Hematopoietic multipotent progenitor cell (in vitro differentiated cells): ENCODE measurements around the gene METTL13. TPM values are rescaled to one million over a fixed set of nuclear protein-coding genes. Genes with fewer than 3 reads are reported as not detected.
"Not testable (repeated sequence)": the region's sequence is repeated elsewhere in the genome, so short reads cannot be mapped to it uniquely, and the experiment has no call there.

Experiments
- DNase-seq, 3 donors: peaks; one replicate each; pipeline ENCODE4 v3.0.0-alpha.2; 2011 to 2015; ENCODE audit warnings: low read depth in 2 of 3, low spot score in 2 of 3
- total RNA-seq: library from RNA; depleted of rRNA; stranded (reverse); fragments of >200 nt; gene quantifications from one replicate; pipeline ENCODE4 v1.2.3, GENCODE V29; 2012

Gene METTL13
- total RNA-seq, 1 donor: 33.1 TPM

GRCh38 chr1:171762143-171762563 lies 19.3 kb upstream of the METTL13 start:
- no peak for DNase-seq

DNA sequence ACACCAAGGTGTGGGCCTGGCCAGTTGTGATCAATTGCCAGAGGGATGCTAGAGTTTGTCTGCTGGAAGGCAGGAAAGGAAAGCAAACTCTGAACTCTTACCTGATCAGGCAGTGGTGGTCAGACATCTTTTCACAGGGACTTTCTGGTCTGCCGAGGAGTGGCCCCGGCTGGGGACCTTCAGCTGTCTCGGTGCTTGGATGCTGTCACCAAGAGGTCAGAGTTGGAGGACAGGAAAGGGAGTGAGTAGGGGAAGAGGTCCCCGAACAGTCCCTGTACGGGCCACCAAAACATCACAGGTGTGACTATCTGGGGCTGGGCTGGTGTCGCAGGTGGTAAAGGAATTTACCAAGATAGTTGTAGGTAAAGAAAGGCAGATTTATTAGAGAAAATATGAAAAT lies 17.7 kb upstream of the METTL13 start:
- DNase-seq: no peak

- DNase-seq: peak in 1 of 3 donors; percentile 50
These were observed 12.3 kb upstream of the METTL13 start for GRCh38 chr1:171769171-171769570.

- DNase-seq: no peak
These were observed 11.7 kb upstream of the METTL13 start for GRCh38 chr1:171769754-171770153.

GRCh38 chr1:171772312-171772711 lies 9.1 kb upstream of the METTL13 start:
- DNase-seq: no peak

- no peak for DNase-seq
These were observed 781 bp upstream of the METTL13 start for GRCh38 chr1:171780583-171781175.

DNA sequence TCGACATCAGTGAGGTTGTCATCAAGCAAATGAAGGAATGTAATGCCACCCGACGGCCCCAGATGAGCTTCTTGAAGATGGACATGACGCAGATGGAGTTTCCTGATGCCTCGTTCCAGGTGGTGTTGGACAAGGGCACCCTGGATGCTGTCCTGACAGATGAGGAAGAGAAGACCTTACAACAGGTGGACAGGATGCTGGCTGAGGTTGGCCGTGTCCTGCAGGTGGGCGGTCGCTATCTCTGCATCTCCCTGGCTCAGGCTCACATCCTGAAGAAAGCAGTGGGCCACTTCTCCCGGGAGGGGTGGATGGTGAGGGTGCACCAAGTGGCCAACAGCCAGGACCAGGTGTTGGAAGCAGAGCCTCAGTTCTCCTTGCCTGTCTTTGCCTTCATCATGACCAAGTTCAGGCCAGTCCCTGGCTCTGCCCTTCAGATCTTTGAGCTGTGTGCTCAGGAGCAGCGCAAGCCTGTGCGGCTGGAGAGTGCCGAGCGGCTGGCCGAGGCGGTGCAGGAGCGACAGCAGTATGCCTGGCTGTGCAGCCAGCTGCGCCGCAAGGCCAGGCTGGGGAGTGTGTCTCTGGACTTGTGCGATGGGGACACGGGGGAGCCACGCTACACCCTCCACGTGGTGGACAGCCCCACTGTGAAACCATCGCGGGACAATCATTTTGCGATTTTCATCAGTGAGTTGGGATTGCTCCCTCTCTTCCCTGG lies 2.5 kb downstream of the METTL13 start:
- DNase-seq: no peak

GRCh38 chr1:171784784-171785183 lies 3.3 kb downstream of the METTL13 start:
- DNase-seq: no peak

- no peak for DNase-seq
These were observed 4.3 kb downstream of the METTL13 start for GRCh38 chr1:171785766-171786165.

- no peak for DNase-seq
These were observed 5.1 kb downstream of the METTL13 start for GRCh38 chr1:171786534-171786933.

DNA sequence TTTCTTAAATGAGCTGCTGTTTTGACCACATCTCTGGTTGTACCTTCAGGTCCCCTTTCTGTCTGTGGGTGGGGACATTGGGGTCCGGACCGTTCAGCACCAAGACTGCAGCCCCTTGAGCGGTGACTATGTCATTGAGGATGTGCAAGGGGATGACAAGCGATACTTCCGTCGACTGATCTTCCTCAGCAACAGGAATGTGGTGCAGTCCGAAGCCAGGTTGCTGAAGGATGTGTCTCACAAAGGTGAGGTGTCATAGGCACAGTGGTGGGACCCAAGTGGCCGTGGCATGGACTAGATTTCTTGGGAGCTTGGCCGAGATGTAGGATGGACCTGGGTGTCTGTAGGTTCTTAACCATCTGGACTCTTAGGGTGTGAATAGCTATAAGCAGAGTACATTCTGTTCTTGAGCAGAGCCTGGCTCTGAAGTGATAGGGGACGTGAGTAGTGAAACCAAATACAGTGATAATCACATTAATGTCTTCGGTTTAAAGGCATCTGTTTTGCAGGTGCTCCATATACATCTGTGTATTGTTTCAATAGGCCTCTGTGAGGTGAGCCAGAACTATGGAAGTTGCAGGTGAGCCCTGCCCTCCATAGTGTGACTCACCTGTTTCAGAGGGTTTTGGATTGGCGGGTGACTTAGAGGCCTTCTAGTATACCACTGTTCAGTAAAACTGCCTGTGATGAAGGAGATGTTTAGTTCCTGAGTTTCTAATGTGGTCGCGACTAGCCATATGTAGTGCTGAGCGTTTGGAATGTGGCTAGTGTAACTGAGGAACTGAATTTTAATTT lies 6.4 kb downstream of the METTL13 start:
- no peak for DNase-seq

GRCh38 chr1:171788696-171789095 lies 7.2 kb downstream of the METTL13 start:
- no peak for DNase-seq

DNA sequence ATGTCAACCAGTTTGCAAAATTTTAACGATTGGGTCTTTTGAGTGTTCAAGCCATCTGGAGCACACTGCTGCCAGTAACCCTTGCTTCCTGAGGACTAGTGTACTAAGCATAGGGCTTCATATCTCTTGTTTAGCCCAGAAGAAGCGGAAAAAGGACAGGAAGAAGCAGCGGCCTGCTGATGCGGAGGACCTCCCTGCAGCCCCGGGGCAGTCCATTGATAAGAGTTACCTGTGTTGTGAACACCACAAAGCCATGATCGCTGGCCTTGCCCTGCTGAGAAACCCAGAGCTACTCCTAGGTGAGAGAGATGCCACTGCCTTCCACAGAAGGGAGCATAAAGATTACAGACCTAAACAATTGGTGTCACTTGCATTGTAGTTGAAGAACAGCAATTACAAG lies 8.9 kb downstream of the METTL13 start:
- DNase-seq: no peak

GRCh38 chr1:171792656-171793369 lies 11.4 kb downstream of the METTL13 start:
- DNase-seq: no peak

DNA sequence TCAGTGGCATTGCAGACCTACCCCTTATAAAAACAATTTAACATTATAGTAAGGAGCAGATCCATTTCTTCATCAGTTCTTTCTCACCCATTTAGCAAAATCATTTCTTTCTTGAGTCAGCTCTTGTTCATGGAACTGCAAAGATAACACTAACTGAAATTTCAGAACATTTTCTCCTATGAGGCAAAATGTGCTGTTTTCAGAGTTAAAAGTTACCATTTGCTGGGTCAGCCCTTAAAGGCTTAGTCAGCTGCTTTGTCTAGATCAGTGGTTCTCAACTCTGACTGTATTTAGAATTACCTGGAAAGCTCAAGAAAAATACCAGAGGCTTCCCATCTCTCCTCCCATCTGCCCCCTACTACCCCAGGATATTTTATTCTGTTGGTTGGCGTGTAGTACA lies 12.2 kb downstream of the METTL13 start:
- no peak for DNase-seq

- DNase-seq: peak in 1 of 3 donors; percentile 37
These were observed 12.6 kb downstream of the METTL13 start for GRCh38 chr1:171794085-171794484.

- no peak for DNase-seq
These were observed 15.1 kb downstream of the METTL13 start for GRCh38 chr1:171796592-171796991.

DNA sequence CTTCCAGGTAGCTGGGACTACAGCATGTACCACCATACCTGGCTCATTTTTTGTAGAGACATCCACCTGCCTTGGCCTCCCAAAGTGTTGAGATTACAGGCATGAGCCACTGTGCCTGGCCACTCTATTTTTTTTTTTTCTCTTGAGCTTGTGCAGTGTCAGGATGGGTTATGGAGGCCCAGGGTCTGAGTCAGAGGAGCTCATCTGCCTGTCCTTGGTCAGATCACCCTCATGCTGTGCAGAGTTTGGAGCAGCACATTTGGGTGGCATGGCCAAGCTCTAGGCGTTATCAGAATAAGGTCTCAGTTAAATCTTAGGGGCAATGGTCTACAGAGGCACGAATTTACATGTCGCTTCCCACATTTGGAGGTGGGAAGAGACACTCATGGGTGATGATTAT lies 16.9 kb downstream of the METTL13 start:
- no peak for DNase-seq

DNA sequence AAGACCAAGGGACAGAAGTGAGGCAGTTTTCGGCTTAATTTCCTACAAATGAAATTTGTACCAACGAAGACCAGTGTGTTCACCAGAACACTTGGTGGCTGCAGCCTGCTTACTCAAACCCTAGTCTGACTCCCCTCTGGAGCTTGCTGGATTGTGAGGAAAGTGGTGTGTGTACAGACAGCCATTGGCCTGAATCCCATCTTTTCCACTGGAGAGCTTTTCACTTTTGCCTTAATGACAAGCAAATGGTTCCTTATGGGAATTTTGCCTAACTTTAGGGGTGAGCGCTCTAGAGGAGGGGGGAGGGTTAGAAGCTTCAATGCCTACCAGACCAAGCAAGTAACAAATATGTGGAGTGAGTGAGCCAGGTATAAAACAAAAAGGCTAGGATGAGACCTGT lies 17.3 kb downstream of the METTL13 start:
- no peak for DNase-seq

GRCh38 chr1:171799166-171799565 lies 17.7 kb downstream of the METTL13 start:
- DNase-seq: no peak

DNA sequence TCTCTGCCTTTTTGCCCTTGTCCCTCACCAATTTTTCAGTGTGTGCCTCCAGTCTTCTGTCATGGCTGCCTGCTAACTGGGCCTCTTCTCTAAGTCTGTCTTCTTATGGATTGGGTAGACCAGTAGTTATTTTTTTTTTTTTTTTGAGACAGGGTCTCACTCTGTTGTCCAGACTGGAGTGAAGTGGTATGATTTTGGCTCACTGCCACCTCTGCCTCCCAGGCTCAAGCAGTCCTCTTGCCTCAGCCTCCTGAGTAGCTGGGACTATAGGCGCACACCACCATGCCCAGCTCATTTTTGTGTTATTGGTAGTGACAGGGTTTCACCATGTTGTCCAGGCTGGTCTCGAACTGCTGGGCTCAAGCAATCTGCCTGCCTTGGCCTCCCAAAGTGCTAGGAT lies 18.2 kb downstream of the METTL13 start:
- not testable (repeated sequence) for DNase-seq
